ENCODE measurements around the gene AGAP3. TPM values are rescaled to one million over a fixed set of nuclear protein-coding genes. Genes with fewer than 3 reads are reported as not detected.

The AGAP3 gene
- total RNA-seq, 1 donor from 2014 or later, result 77.8 TPM

DNA sequence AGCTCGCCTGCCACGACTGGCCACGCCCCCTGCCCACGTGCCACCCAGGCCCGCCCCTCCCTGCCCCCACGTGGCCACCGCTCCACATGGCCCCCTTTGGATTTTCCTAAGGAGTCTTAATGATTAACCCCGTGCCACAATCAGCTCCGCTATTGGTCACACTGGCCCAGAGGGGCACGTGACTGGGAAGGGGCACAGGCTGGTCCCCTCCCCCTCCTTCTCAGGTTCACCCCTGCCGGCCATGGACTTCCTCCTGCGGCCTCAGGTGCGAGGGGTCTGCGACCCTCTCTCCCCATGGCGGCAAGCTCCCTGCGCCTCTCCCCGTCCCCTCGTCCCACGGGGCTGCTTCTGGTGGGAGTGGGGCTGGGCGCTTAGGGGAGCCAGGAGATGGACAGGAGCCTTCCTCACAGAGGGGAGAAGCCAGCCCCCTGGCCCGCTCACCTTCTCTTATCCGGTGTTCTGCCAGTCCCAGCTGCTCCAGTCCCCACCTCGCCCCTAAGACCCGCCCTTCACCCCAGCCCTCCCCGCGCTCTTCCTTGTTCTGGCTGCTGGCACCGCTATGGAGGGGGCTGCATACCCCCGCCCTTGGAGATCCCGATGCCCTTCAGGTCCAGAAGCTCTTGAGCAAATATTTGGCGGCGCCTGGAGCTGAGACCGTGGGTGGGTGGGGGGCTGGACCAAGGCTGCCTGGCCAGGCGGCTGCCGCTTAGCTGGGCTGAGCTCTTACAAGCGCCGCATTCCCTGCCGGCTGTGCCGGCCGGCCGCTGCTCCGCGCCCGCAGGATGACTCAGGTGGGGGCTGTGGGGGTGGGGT, 23.7 kb upstream of the AGAP3 start:
- Mint-ChIP-seq H3K9me3 (ENCODE audit: low read depth) (no peaks in the 10 kb centered on the region), H3K27me3 (ENCODE audit: low read depth) (no peaks in the 10 kb centered on the region)
- no peak for DNase-seq (ENCODE audit: low spot score)

DNA sequence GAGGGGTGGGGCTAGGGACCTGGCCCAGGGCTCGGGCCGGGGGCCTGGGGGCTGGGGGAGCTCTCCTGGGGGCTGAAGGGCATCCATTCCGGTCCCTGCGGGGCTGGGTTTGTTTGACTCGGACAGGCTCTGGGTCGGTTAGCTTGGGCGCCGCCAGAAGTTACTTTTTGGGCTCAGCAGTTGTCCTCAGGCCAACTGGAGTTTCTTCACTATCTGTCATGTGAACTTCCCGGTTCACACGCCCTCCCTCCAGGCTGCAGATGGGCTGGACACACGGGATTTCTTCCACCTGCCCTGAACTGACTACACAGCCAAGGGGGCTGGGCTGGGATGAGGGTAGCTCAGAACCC, 23.1 kb upstream of the AGAP3 start:
- no peaks in the 10 kb centered on the region for H3K27me3 Mint-ChIP-seq (ENCODE audit: low read depth)
- H3K4me1 Mint-ChIP-seq (ENCODE audit: low read depth), result peaks cover 47% of the 10 kb centered on the region
- peak overlapping the region; percentile 87 for H3K27ac Mint-ChIP-seq (ENCODE audit: unreplicated experiment)
- peaks cover 12% of the 10 kb centered on the region for H3K36me3 Mint-ChIP-seq (ENCODE audit: low read depth)
- peak overlapping the region; percentile 96 for H3K4me3 Mint-ChIP-seq (ENCODE audit: unreplicated experiment)
- no peaks in the 10 kb centered on the region for H3K9me3 Mint-ChIP-seq (ENCODE audit: low read depth)
- TF ChIP-seq, protein P1, sequence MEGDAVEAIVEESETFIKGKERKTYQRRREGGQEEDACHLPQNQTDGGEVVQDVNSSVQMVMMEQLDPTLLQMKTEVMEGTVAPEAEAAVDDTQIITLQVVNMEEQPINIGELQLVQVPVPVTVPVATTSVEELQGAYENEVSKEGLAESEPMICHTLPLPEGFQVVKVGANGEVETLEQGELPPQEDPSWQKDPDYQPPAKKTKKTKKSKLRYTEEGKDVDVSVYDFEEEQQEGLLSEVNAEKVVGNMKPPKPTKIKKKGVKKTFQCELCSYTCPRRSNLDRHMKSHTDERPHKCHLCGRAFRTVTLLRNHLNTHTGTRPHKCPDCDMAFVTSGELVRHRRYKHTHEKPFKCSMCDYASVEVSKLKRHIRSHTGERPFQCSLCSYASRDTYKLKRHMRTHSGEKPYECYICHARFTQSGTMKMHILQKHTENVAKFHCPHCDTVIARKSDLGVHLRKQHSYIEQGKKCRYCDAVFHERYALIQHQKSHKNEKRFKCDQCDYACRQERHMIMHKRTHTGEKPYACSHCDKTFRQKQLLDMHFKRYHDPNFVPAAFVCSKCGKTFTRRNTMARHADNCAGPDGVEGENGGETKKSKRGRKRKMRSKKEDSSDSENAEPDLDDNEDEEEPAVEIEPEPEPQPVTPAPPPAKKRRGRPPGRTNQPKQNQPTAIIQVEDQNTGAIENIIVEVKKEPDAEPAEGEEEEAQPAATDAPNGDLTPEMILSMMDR (IDR thresholded peaks at IDR 0.05), result no peak
- no peak for DNase-seq (ENCODE audit: low spot score)

More for the DNA sequence above, 23.7 kb upstream of the AGAP3 start:
- TF ChIP-seq, protein P1 (IDR thresholded peaks at IDR 0.05), result no peak
- H3K36me3 Mint-ChIP-seq (ENCODE audit: low read depth), result peaks cover 9% of the 10 kb centered on the region
- H3K4me3 Mint-ChIP-seq (ENCODE audit: unreplicated experiment), result peak overlapping the region; percentile 96
- peaks cover 42% of the 10 kb centered on the region for H3K4me1 Mint-ChIP-seq (ENCODE audit: low read depth)
- peak overlapping the region; percentile 97 for H3K27ac Mint-ChIP-seq (ENCODE audit: unreplicated experiment)

DNA sequence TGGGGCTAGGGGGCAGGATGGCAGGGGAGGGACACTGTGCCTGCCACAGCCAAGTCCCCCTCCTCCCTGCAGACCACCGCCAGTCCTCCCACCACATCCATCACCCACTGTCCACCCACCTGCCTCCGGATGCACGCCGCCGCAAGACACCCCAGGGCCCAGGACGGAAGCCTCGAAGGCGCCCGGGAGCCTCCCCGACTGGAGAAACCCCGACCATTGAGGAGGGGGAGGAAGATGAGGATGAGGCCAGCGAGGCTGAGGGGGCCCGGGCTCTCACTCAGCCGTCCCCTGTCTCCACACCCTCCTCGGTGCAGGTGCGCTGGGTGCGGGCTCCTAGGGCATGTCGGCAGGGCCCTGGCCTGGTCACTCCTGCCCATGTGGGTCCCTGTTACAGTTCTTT, 21.8 kb upstream of the AGAP3 start:
- TF ChIP-seq, protein P1 (IDR thresholded peaks at IDR 0.05), result no peak
- H3K36me3 Mint-ChIP-seq (ENCODE audit: low read depth), result peaks cover 16% of the 10 kb centered on the region

DNA sequence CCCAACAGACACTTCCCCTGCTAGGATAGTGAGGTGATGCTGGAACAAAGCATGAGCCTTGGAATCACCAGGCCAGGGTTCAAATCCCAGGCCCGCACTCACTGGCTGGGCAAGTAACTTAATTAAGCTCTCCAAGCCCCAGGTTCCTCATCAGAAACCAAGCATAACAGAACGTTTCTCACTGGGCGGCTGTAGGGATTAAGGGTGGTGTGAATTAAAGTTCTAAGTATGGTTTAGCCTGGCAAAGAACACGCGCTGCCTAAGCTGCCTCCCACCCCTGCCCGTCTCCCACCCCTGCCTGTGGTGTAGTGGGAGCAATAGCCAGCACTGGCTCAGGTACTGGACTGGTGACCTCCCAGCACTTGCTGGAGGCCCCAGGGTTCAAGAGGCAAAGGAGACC, 21.3 kb upstream of the AGAP3 start:
- DNase-seq (ENCODE audit: low spot score), result no peak
- H3K27ac Mint-ChIP-seq (ENCODE audit: unreplicated experiment), result no peak overlapping the region
- TF ChIP-seq, protein P1 (IDR thresholded peaks at IDR 0.05), result no peak
- H3K9me3 Mint-ChIP-seq (ENCODE audit: low read depth), result no peaks in the 10 kb centered on the region
- no peak overlapping the region for H3K4me3 Mint-ChIP-seq (ENCODE audit: unreplicated experiment)
- peaks cover 37% of the 10 kb centered on the region for H3K4me1 Mint-ChIP-seq (ENCODE audit: low read depth)
- peaks cover 17% of the 10 kb centered on the region for H3K36me3 Mint-ChIP-seq (ENCODE audit: low read depth)
- H3K27me3 Mint-ChIP-seq (ENCODE audit: low read depth), result no peaks in the 10 kb centered on the region

More for the DNA sequence above, 21.8 kb upstream of the AGAP3 start:
- Mint-ChIP-seq H3K4me3 (ENCODE audit: unreplicated experiment) (no peak overlapping the region), H3K9me3 (ENCODE audit: low read depth) (no peaks in the 10 kb centered on the region), H3K27me3 (ENCODE audit: low read depth) (no peaks in the 10 kb centered on the region), H3K27ac (ENCODE audit: unreplicated experiment) (no peak overlapping the region), H3K4me1 (ENCODE audit: low read depth) (peaks cover 37% of the 10 kb centered on the region)
- no peak for DNase-seq (ENCODE audit: low spot score)

DNA sequence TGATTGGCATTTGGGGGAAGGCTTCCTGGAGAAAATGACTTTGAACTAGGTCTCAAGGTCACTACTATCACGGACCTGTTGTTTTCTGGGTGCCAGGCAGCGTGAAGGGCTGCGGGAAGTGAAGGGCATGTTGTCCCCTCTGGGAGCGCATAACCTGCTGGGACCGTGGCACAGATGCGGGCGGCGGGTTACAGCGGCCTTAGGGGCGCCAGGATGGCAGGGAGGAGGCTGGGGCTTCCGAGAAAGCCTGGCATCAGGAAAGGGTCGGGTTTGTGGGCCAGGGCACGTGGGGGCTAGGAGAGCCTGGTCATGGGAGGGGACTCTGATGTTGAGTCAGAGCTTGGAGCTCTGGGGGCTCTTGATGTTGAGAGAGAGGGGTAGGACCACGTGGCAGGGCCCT, 20.8 kb upstream of the AGAP3 start:
- peaks cover 37% of the 10 kb centered on the region for H3K4me1 Mint-ChIP-seq (ENCODE audit: low read depth)
- H3K27me3 Mint-ChIP-seq (ENCODE audit: low read depth), result no peaks in the 10 kb centered on the region
- H3K27ac Mint-ChIP-seq (ENCODE audit: unreplicated experiment), result peak overlapping the region; percentile 32
- no peak overlapping the region for H3K4me3 Mint-ChIP-seq (ENCODE audit: unreplicated experiment)
- DNase-seq (ENCODE audit: low spot score), result no peak
- H3K36me3 Mint-ChIP-seq (ENCODE audit: low read depth), result peaks cover 17% of the 10 kb centered on the region
- no peaks in the 10 kb centered on the region for H3K9me3 Mint-ChIP-seq (ENCODE audit: low read depth)
- TF ChIP-seq, protein P1 (IDR thresholded peaks at IDR 0.05), result no peak

All from chondrocyte (in vitro differentiated cells).